ENCODE measurements around the gene SLC39A11.

DNA sequence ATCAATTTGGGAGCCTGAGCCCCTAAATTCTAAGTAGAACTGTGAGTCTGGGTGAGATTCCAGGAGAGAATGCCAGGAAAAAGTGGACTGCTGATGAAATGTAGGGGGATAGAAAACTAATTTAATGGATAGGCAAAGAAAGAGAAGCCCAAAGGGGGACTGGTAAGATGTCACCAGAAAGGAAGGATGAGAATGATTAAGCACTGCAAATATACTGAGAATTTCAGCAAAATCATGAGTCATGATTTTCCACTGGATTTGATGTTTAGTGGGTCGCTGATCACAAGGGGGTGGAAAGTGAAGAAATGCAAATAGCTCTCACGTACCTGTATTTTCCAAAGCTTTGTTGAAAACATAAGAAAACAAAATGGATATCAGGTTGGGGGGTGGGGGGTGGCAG is 201.8 kb downstream of the SLC39A11 start:
- TF ChIP-seq EZH2 (IDR thresholded peaks at IDR 0.05; ENCODE audit: insufficient read depth, poor library complexity, severe bottlenecking) (no peak), EZH2phosphoT487 (IDR thresholded peaks at IDR 0.05; ENCODE audit: insufficient read depth, low read depth) (no peak)

Data from GM23248 (cell line).